Measurements from ENCODE around the gene CH25H. TPM values are rescaled to one million over a fixed set of nuclear protein-coding genes. Genes with fewer than 3 reads are reported as not detected.

CH25H gene
- total and polyA plus RNA-seq, 10 of the 15 experiments (the other 5 are each of a cell fraction or from before 2014, with no cell fraction given): not detected

DNA sequence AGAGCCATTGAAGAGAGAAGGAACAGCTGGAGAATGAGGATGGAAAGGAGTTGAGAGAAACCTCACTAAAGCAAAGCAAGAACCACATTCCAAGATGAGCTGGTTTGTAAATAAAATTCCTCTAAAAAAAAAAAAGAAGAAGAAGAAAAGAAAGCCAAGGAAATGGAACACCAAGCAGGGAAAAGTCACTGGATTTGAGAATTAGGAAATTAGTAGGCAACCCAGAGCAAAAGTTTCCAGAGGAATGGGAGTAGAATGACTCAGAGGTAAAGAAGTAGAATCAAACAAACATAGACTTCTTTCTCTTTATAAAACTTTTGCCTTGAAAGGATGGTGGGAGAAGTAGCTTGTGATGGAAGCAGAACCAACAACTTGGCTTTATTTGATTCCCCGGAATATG lies 3.9 kb downstream of the CH25H start (continued):
- no peak for TF ChIP-seq TCF3 (IDR thresholded peaks at IDR 0.05; ENCODE audit: borderline replicate concordance, insufficient read depth, low read depth, low read length)
- TF ChIP-seq JUNB (IDR thresholded peaks at IDR 0.05): no peak
- TF ChIP-seq HDAC2 (IDR thresholded peaks at IDR 0.05): no peak

DNA sequence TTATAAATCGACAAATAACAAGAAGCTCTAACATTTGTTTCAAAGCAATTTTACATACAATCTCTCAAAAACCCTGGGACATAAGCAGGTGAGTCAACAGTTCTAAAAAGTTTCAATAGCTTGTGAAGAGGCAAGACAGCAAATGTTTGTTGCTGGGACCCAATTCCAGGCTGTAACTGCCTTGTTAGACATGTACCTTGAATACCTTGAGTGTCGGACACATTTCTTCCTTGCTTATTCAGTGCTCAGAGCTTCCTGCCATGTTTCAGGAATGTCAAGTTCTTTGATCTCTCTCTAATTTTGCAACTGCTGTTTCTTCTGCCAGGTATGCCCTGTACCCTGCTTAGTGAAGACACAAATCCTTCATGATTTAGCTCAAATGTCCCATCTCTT lies 5.1 kb downstream of the CH25H start:
- Histone ChIP-seq H3K27ac (ENCODE audit: control insufficient read depth, insufficient read depth) (no peak overlapping the region), H3K9ac (ENCODE audit: control insufficient read depth, insufficient read depth, low read length) (no peak overlapping the region), H3K27me3 (replicated peaks in 1 of 2; ENCODE audit: control insufficient read depth in 2 of 2, insufficient read depth in 2 of 2, low read length in 1 of 2) (peaks cover 7 to 18% of the 10 kb centered on the region in 2 experiments), H2AFZ (ENCODE audit: control insufficient read depth, low read depth, low read length) (no peak overlapping the region), H3K4me2 (ENCODE audit: control insufficient read depth, insufficient read depth) (no peak overlapping the region), H3K4me3 (no peak overlapping the region), H3K9me3 (replicated peaks; ENCODE audit: control insufficient read depth, insufficient read depth, low read length) (no peaks in the 10 kb centered on the region), H3K79me2 (ENCODE audit: control insufficient read depth, insufficient read depth, low read length) (no peaks in the 10 kb centered on the region), H4K20me1 (ENCODE audit: control insufficient read depth, insufficient read depth) (no peaks in the 10 kb centered on the region), H3K36me3 (ENCODE audit: control insufficient read depth in 2 of 2, insufficient read depth in 2 of 2, low read length in 1 of 2) (no peaks in the 10 kb centered on the region), H3K4me1 (ENCODE audit: control insufficient read depth, insufficient read depth, low read length) (peaks cover 4% of the 10 kb centered on the region)
- 100% methylated on average over 2 of the region's 2 CpGs for WGBS (ENCODE audit: insufficient coverage, insufficient replicate concordance, low lambda C conversion rate, missing lambda C conversion rate)
- intact Hi-C loops (cut with micrococcal nuclease; ENCODE audit: unreplicated experiment) (no loop called here), in situ Hi-C loops (cut with MboI) (no loop called here)
- FAIRE-seq: no peak
- TF ChIP-seq SP1 (IDR thresholded peaks at IDR 0.05; ENCODE audit: low read depth, low read length): no peak
- TF ChIP-seq, protein P1, sequence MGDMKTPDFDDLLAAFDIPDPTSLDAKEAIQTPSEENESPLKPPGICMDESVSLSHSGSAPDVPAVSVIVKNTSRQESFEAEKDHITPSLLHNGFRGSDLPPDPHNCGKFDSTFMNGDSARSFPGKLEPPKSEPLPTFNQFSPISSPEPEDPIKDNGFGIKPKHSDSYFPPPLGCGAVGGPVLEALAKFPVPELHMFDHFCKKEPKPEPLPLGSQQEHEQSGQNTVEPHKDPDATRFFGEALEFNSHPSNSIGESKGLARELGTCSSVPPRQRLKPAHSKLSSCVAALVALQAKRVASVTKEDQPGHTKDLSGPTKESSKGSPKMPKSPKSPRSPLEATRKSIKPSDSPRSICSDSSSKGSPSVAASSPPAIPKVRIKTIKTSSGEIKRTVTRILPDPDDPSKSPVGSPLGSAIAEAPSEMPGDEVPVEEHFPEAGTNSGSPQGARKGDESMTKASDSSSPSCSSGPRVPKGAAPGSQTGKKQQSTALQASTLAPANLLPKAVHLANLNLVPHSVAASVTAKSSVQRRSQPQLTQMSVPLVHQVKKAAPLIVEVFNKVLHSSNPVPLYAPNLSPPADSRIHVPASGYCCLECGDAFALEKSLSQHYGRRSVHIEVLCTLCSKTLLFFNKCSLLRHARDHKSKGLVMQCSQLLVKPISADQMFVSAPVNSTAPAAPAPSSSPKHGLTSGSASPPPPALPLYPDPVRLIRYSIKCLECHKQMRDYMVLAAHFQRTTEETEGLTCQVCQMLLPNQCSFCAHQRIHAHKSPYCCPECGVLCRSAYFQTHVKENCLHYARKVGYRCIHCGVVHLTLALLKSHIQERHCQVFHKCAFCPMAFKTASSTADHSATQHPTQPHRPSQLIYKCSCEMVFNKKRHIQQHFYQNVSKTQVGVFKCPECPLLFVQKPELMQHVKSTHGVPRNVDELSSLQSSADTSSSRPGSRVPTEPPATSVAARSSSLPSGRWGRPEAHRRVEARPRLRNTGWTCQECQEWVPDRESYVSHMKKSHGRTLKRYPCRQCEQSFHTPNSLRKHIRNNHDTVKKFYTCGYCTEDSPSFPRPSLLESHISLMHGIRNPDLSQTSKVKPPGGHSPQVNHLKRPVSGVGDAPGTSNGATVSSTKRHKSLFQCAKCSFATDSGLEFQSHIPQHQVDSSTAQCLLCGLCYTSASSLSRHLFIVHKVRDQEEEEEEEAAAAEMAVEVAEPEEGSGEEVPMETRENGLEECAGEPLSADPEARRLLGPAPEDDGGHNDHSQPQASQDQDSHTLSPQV (IDR thresholded peaks at IDR 0.05): no peak
- ChIA-PET SMC1A (ENCODE audit: uncharacterized antibody, unreplicated experiment) (interaction anchor here (1.0 to 1.3 kb wide), 3 partner anchors 18 to 268 kb away, joined by 3 to 6 read pairs (median 3); no protein-coding TSS in a partner anchor), CTCF (interaction anchor here (0.7 to 1.4 kb wide), 3 partner anchors 16 to 172 kb away, joined by 3 to 4 read pairs (median 3); no protein-coding TSS in a partner anchor), RAD21 (ENCODE audit: unreplicated experiment) (interaction anchor here (0.7 kb wide), 1 partner anchor 269 kb away, joined by 3 read pairs; no protein-coding TSS in a partner anchor), POLR2A (no interaction called here)
- no peak for ATAC-seq
- no TSS peak for BruUV-seq (replicated peaks)
- no peak for DNase-seq (ENCODE audit: low read depth, low spot score)
